ENCODE measurements around the gene ZNRF1.

DNA sequence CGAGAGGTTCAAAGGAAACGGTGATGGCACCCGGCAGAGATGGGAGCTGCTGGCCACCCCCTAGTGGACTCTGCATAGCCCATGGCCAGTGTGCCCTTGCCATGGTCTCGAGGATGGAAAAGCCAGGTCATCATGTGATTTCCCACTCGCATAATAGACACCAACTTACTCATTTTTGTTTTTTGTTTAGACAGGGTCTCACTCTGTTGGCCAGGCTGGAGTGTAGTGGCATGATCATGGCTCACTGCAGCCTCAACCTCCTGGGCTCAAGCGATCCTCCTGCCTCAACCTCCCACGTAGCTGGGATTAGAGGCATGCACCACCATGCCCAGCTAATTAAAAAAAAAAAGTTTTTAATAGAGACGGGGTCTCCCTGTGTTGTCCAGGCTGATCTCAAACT lies 90.1 kb downstream of the ZNRF1 start:
- TF ChIP-seq CEBPB (IDR thresholded peaks at IDR 0.05) (no peak), YY1 (IDR thresholded peaks at IDR 0.05; ENCODE audit: low read depth) (no peak), RAD21 (IDR thresholded peaks at IDR 0.05; ENCODE audit: low read depth) (no peak), NFIC (IDR thresholded peaks at IDR 0.05) (no peak), EP300 (IDR thresholded peaks at IDR 0.05; ENCODE audit: borderline replicate concordance) (no peak), TAF1 (IDR thresholded peaks at IDR 0.05; ENCODE audit: low read depth) (no peak), ZBTB7A (IDR thresholded peaks at IDR 0.05; ENCODE audit: low read depth) (no peak)
- TF ChIP-seq, protein P1, sequence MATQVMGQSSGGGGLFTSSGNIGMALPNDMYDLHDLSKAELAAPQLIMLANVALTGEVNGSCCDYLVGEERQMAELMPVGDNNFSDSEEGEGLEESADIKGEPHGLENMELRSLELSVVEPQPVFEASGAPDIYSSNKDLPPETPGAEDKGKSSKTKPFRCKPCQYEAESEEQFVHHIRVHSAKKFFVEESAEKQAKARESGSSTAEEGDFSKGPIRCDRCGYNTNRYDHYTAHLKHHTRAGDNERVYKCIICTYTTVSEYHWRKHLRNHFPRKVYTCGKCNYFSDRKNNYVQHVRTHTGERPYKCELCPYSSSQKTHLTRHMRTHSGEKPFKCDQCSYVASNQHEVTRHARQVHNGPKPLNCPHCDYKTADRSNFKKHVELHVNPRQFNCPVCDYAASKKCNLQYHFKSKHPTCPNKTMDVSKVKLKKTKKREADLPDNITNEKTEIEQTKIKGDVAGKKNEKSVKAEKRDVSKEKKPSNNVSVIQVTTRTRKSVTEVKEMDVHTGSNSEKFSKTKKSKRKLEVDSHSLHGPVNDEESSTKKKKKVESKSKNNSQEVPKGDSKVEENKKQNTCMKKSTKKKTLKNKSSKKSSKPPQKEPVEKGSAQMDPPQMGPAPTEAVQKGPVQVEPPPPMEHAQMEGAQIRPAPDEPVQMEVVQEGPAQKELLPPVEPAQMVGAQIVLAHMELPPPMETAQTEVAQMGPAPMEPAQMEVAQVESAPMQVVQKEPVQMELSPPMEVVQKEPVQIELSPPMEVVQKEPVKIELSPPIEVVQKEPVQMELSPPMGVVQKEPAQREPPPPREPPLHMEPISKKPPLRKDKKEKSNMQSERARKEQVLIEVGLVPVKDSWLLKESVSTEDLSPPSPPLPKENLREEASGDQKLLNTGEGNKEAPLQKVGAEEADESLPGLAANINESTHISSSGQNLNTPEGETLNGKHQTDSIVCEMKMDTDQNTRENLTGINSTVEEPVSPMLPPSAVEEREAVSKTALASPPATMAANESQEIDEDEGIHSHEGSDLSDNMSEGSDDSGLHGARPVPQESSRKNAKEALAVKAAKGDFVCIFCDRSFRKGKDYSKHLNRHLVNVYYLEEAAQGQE (IDR thresholded peaks at IDR 0.05; ENCODE audit: low read depth), result no peak
- TF ChIP-seq, protein P2, sequence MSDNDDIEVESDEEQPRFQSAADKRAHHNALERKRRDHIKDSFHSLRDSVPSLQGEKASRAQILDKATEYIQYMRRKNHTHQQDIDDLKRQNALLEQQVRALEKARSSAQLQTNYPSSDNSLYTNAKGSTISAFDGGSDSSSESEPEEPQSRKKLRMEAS (IDR thresholded peaks at IDR 0.05), result no peak

Measured in Ishikawa (cell line).